Epidermal melanocyte (primary cell): ENCODE measurements around the gene TOP3B.

ENCODE experiments used
- DNase-seq: peaks from one replicate; pipeline ENCODE4 v3.0.0; 2011; ENCODE audit warnings: low spot score; ENCODE audit not compliant: insufficient read length

Gene TOP3B

GRCh38 chr22:21982338-21982965 is at the start of gene TOP3B:
TOP3B (minus strand) TSS chr22:21982787; CDS start chr22:21975709, 7,078 bp downstream.
- peak; percentile 62 for DNase-seq

GRCh38 chr22:22031183-22031945 is 48.8 kb upstream of the TOP3B start:
- DNase-seq, result no peak

- no peak for DNase-seq
Observed at GRCh38 chr22:22030493-22031182, 48.1 kb upstream of the TOP3B start.

- no peak for DNase-seq
Observed at GRCh38 chr22:22027955-22028354, 45.4 kb upstream of the TOP3B start.

GRCh38 chr22:22026157-22026831 is 43.7 kb upstream of the TOP3B start:
- no peak for DNase-seq

- DNase-seq, result no peak
Observed at GRCh38 chr22:22025320-22026156, 43.0 kb upstream of the TOP3B start.

- no peak for DNase-seq
Observed at GRCh38 chr22:22024440-22024839, 41.9 kb upstream of the TOP3B start.

GRCh38 chr22:22023581-22024137 is 41.1 kb upstream of the TOP3B start:
- no peak for DNase-seq

- DNase-seq, result no peak
Observed at GRCh38 chr22:22022947-22023534, 40.5 kb upstream of the TOP3B start.

GRCh38 chr22:22022255-22022840 is 39.8 kb upstream of the TOP3B start:
- no peak for DNase-seq

GRCh38 chr22:22021162-22021750 is 38.7 kb upstream of the TOP3B start:
- no peak for DNase-seq

- no peak for DNase-seq
Observed at GRCh38 chr22:22020425-22020852, 37.9 kb upstream of the TOP3B start.

GRCh38 chr22:22019659-22020424 is 37.3 kb upstream of the TOP3B start:
- no peak for DNase-seq

GRCh38 chr22:22018825-22019658 is 36.5 kb upstream of the TOP3B start:
- DNase-seq, result no peak

- no peak for DNase-seq
Observed at GRCh38 chr22:22015631-22016030, 33.0 kb upstream of the TOP3B start.

- DNase-seq, result no peak
Observed at GRCh38 chr22:22014285-22014659, 31.7 kb upstream of the TOP3B start.

- DNase-seq, result no peak
Observed at GRCh38 chr22:22013559-22014284, 31.1 kb upstream of the TOP3B start.
